Stomach (tissue), 4 donors: ENCODE results near the gene GUCY2F.

ENCODE experiments used
- POLR2A ChIP-seq, 4 donors: fragments of 450-650 bp; IDR thresholded peaks; one replicate each; pipeline ENCODE4 v1.6.1; 2016; ENCODE audit warnings: antibody characterized with exemption in 4 of 4, control low read depth in 2 of 4, mild to moderate bottlenecking in 1 of 4, moderate library complexity in 1 of 4
- POLR2AphosphoS5 ChIP-seq, 3 donors: sonication (generic); formaldehyde crosslinking; IDR thresholded peaks; one replicate each; pipeline ENCODE4 v1.6.1; 2016; ENCODE audit warnings: antibody characterized with exemption in 3 of 3
- TF ChIP-seq, protein P1 (sequence below), 7 experiments: fragments of 450-650 bp in 4 of 7; fragments of 200-600 bp in 3 of 7; sonication (generic) in 3 of 7; IDR thresholded peaks; one replicate each; pipeline ENCODE4 v1.5.1; 2016 to 2019; ENCODE audit warnings: antibody characterized with exemption in 7 of 7, control low read depth in 2 of 7, mild to moderate bottlenecking in 1 of 7

DNA sequence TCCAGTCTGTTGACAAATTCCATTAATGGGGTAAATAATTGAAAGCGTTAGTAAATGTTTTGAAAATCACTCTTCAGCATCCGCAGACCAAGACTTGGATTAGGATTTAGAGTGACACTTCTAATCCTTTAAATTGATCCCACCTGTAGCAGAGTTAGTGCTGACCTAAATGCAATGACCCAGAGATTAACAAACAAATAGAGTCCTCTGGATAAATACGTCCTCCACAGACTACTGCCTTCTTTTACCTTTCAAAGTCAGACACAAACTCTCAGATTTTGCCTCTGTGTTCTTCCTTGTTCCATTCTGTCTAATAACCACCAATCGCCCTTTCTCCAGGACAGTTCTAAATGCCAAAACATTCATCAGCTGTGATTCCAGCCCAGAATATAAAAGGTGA is at the start of gene GUCY2F:
- TF ChIP-seq, protein P1, sequence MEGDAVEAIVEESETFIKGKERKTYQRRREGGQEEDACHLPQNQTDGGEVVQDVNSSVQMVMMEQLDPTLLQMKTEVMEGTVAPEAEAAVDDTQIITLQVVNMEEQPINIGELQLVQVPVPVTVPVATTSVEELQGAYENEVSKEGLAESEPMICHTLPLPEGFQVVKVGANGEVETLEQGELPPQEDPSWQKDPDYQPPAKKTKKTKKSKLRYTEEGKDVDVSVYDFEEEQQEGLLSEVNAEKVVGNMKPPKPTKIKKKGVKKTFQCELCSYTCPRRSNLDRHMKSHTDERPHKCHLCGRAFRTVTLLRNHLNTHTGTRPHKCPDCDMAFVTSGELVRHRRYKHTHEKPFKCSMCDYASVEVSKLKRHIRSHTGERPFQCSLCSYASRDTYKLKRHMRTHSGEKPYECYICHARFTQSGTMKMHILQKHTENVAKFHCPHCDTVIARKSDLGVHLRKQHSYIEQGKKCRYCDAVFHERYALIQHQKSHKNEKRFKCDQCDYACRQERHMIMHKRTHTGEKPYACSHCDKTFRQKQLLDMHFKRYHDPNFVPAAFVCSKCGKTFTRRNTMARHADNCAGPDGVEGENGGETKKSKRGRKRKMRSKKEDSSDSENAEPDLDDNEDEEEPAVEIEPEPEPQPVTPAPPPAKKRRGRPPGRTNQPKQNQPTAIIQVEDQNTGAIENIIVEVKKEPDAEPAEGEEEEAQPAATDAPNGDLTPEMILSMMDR (IDR thresholded peaks at IDR 0.05) = no peak
- TF ChIP-seq POLR2AphosphoS5 (IDR thresholded peaks at IDR 0.05) (no peak), POLR2A (IDR thresholded peaks at IDR 0.05) (no peak)
